NT2/D1 (cell line): ENCODE data around the gene U2AF2.

ENCODE experiments used
- YY1 ChIP-seq: IDR thresholded peaks from 2 replicates; pipeline ENCODE4 v1.6.1; 2011; ENCODE audit not compliant: insufficient read length, insufficient read depth
- ZNF274 ChIP-seq: IDR thresholded peaks from 2 replicates; pipeline ENCODE4 v1.6.1; 2011; ENCODE audit warnings: mild to moderate bottlenecking, low read depth, low read length

DNA sequence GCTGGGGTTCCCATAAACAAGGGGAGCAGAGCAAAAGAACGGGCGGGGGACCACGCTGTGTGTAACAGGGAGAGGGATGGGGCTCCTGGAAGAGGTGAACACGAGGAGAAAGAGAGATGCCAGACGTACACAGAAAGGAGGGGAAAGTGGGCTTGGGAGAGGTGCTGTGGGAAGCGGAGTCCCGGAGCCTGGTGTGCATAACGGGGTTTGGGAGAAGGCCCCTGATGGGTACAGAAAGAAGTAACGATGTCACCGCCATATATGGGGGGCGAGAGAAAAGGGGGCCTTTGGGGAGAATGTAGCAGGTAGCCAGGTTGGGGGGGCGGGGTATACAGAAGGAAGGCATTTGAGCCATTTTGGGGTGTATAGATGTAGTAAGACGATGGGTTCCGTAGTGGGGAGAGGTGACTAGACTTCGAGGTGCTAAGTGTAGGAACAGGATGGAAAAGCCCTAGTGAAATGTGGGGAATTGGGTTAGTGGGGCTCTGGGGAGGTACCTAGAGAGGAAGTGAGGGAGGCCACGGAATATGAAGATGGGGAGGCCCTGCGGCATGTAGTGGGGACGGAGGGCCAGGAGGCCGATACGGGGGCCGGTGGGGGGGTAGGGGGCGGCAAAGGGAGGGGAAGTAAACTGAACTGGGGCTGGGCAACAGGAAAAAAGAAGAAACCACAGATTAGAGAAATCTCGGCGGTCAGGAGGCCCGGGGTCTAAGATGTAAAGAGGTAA, 13.2 kb upstream of the U2AF2 start:
- TF ChIP-seq ZNF274 = no peak
- TF ChIP-seq YY1 = no peak
